ENCODE results near the gene SPTBN1. TPM values are rescaled to one million over a fixed set of nuclear protein-coding genes. Genes with fewer than 3 reads are reported as not detected.

Gene SPTBN1
- total and polyA plus RNA-seq, 2 of the 13 experiments (the other 11 are each of a cell fraction or from before 2014, with no cell fraction given) = 123 to 299 TPM

DNA sequence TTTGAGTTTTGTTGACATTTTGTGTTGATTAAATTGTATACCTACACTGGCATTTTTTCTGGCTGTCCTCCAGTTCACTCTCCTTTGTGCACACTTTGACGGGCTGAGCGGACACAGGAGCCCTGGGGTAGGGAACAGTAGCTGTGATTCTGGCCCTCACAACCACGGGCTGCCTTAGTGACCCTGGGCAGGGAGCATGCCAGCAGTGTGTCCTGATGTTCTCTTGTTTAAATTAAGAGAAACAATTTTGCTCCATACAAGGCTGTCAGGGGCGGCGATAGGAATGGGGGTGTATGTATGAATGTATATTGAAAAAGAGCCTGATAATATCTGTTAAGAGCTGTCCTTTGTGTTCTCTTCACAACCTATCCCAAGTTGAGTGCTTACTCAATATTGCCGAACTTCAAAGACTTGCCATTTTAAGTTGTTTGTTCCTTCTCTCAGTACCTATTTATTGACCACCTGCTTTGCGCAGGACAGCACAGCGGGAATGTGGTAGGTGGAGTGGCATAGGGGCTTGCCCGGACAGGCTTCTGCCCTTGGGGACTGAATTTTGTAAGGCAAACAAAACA lies 163.6 kb downstream of the SPTBN1 start (continued):
- TF ChIP-seq ZNF546 (CRISPR knock-in tag; conservative IDR thresholded peaks at IDR 0.05) = no peak
- TF ChIP-seq, protein P1, sequence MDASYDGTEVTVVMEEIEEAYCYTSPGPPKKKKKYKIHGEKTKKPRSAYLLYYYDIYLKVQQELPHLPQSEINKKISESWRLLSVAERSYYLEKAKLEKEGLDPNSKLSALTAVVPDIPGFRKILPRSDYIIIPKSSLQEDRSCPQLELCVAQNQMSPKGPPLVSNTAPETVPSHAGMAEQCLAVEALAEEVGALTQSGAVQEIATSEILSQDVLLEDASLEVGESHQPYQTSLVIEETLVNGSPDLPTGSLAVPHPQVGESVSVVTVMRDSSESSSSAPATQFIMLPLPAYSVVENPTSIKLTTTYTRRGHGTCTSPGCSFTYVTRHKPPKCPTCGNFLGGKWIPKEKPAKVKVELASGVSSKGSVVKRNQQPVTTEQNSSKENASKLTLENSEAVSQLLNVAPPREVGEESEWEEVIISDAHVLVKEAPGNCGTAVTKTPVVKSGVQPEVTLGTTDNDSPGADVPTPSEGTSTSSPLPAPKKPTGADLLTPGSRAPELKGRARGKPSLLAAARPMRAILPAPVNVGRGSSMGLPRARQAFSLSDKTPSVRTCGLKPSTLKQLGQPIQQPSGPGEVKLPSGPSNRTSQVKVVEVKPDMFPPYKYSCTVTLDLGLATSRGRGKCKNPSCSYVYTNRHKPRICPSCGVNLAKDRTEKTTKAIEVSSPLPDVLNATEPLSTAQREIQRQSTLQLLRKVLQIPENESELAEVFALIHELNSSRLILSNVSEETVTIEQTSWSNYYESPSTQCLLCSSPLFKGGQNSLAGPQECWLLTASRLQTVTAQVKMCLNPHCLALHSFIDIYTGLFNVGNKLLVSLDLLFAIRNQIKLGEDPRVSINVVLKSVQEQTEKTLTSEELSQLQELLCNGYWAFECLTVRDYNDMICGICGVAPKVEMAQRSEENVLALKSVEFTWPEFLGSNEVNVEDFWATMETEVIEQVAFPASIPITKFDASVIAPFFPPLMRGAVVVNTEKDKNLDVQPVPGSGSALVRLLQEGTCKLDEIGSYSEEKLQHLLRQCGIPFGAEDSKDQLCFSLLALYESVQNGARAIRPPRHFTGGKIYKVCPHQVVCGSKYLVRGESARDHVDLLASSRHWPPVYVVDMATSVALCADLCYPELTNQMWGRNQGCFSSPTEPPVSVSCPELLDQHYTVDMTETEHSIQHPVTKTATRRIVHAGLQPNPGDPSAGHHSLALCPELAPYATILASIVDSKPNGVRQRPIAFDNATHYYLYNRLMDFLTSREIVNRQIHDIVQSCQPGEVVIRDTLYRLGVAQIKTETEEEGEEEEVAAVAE (CRISPR knock-in tag; IDR thresholded peaks at IDR 0.05; ENCODE audit: borderline replicate concordance) = no peak
- no peak for TF ChIP-seq ZNF577 (CRISPR knock-in tag; IDR thresholded peaks at IDR 0.05; ENCODE audit: borderline replicate concordance, low read depth)
- TF ChIP-seq, protein P2, sequence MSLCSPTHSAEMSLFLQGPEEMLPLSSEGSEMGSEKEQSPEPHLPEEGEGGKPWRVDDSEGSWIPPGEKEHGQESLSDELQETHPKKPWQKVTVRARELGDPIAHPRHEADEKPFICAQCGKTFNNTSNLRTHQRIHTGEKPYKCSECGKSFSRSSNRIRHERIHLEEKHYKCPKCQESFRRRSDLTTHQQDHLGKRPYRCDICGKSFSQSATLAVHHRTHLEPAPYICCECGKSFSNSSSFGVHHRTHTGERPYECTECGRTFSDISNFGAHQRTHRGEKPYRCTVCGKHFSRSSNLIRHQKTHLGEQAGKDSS (CRISPR knock-in tag; IDR thresholded peaks at IDR 0.05; ENCODE audit: borderline replicate concordance, low read depth) = no peak
- TF ChIP-seq, protein P3, sequence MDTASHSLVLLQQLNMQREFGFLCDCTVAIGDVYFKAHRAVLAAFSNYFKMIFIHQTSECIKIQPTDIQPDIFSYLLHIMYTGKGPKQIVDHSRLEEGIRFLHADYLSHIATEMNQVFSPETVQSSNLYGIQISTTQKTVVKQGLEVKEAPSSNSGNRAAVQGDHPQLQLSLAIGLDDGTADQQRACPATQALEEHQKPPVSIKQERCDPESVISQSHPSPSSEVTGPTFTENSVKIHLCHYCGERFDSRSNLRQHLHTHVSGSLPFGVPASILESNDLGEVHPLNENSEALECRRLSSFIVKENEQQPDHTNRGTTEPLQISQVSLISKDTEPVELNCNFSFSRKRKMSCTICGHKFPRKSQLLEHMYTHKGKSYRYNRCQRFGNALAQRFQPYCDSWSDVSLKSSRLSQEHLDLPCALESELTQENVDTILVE (CRISPR knock-in tag; IDR thresholded peaks at IDR 0.05) = no peak
- 0 out of 2 replicates have a peak, but pooled peaks have one; percentile 25 for TF ChIP-seq ZNF232 (CRISPR knock-in tag; IDR thresholded peaks at IDR 0.05; ENCODE audit: borderline replicate concordance)
- TF ChIP-seq, protein P4, sequence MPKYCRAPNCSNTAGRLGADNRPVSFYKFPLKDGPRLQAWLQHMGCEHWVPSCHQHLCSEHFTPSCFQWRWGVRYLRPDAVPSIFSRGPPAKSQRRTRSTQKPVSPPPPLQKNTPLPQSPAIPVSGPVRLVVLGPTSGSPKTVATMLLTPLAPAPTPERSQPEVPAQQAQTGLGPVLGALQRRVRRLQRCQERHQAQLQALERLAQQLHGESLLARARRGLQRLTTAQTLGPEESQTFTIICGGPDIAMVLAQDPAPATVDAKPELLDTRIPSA (CRISPR knock-in tag; IDR thresholded peaks at IDR 0.05; ENCODE audit: borderline replicate concordance) = no peak
- TF ChIP-seq ZNF383 (CRISPR knock-in tag; IDR thresholded peaks at IDR 0.05; ENCODE audit: borderline replicate concordance) = 0 out of 2 replicates have a peak, but pooled peaks have one; percentile 57
- TF ChIP-seq YY1 (IDR thresholded peaks at IDR 0.05; ENCODE audit: insufficient read depth, insufficient replicate concordance, low read depth, low read length) = no peak
- no peak for TF ChIP-seq FOXP1 (IDR thresholded peaks at IDR 0.05)
- peak; percentile 9; the same call in 1 of the 2 replicates for TF ChIP-seq FOXP1 (CRISPR knock-in tag; IDR thresholded peaks at IDR 0.05)
- TF ChIP-seq, protein P5, sequence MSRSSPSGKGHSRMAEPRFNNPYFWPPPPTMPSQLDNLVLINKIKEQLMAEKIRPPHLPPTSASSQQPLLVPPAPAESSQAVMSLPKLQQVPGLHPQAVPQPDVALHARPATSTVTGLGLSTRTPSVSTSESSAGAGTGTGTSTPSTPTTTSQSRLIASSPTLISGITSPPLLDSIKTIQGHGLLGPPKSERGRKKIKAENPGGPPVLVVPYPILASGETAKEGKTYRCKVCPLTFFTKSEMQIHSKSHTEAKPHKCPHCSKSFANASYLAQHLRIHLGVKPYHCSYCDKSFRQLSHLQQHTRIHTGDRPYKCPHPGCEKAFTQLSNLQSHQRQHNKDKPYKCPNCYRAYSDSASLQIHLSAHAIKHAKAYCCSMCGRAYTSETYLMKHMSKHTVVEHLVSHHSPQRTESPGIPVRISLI (CRISPR knock-in tag; IDR thresholded peaks at IDR 0.05; ENCODE audit: borderline replicate concordance) = 0 out of 2 replicates have a peak, but pooled peaks have one; percentile 10
- TF ChIP-seq ZNF850 (CRISPR knock-in tag; conservative IDR thresholded peaks at IDR 0.05) = no peak
- TF ChIP-seq MAFK (conservative IDR thresholded peaks at IDR 0.05 in 1 of 2, IDR thresholded peaks at IDR 0.05 in 1 of 2; ENCODE audit: low read length in 2 of 2) = no peak
- TF ChIP-seq ZBTB3 (CRISPR knock-in tag; IDR thresholded peaks at IDR 0.05; ENCODE audit: borderline replicate concordance, low read depth) = no peak
- TF ChIP-seq, protein P6, sequence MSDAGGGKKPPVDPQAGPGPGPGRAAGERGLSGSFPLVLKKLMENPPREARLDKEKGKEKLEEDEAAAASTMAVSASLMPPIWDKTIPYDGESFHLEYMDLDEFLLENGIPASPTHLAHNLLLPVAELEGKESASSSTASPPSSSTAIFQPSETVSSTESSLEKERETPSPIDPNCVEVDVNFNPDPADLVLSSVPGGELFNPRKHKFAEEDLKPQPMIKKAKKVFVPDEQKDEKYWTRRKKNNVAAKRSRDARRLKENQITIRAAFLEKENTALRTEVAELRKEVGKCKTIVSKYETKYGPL (CRISPR knock-in tag; IDR thresholded peaks at IDR 0.05) = no peak
- TF ChIP-seq CEBPG (CRISPR knock-in tag; IDR thresholded peaks at IDR 0.05) = 0 out of 2 replicates have a peak, but pooled peaks have one; percentile 14
- TF ChIP-seq ZNF816 (CRISPR knock-in tag; IDR thresholded peaks at IDR 0.05; ENCODE audit: borderline replicate concordance) = peak; percentile 56; the same call in 1 of the 2 replicates
